C4-2B (cell line): ENCODE results near the gene BBOX1.

Experiments
- ZFX ChIP-seq: fragments of 450-650 bp; IDR thresholded peaks from 2 replicates; pipeline ENCODE4 v1.6.1; 2017
- TF ChIP-seq, protein P1 (sequence below): fragments of 450-650 bp; conservative IDR thresholded peaks from 2 replicates; pipeline ENCODE4 v1.5.1; 2017; ENCODE audit warnings: mild to moderate bottlenecking

DNA sequence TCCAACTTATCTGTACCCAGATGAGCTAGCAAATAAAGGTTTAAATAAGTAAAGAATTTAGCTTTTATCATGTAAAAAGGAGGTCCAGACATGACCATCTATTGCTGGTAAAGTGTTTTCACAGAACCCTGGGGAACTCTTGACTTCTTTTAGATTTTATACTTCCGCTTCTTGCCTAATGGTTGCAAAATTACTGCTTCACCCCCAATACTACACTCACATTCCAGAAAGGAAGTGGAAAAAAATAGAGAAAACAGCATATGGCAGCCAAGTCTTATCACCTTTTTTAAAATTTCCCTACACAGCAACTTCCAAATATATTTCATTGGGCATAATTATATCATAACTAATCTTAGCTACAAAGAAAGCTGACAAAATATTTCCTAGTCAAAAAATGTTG lies 12.1 kb downstream of the BBOX1 start:
- TF ChIP-seq, protein P1, sequence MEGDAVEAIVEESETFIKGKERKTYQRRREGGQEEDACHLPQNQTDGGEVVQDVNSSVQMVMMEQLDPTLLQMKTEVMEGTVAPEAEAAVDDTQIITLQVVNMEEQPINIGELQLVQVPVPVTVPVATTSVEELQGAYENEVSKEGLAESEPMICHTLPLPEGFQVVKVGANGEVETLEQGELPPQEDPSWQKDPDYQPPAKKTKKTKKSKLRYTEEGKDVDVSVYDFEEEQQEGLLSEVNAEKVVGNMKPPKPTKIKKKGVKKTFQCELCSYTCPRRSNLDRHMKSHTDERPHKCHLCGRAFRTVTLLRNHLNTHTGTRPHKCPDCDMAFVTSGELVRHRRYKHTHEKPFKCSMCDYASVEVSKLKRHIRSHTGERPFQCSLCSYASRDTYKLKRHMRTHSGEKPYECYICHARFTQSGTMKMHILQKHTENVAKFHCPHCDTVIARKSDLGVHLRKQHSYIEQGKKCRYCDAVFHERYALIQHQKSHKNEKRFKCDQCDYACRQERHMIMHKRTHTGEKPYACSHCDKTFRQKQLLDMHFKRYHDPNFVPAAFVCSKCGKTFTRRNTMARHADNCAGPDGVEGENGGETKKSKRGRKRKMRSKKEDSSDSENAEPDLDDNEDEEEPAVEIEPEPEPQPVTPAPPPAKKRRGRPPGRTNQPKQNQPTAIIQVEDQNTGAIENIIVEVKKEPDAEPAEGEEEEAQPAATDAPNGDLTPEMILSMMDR = no peak
- no peak for TF ChIP-seq ZFX
